K562 (cell line): Measurements from ENCODE around the gene MBD3. TPM values are rescaled to one million over a fixed set of nuclear protein-coding genes. Genes with fewer than 3 reads are reported as not detected.

ENCODE experiments used
- ARID1B ChIP-seq: fragments of 450-650 bp; IDR thresholded peaks from 2 replicates; pipeline ENCODE4 v1.6.1; 2016; ENCODE audit warnings: antibody characterized with exemption, mild to moderate bottlenecking, inconsistent platforms
- BCOR ChIP-seq: fragments of 450-650 bp; IDR thresholded peaks from 2 replicates; pipeline ENCODE4 v1.6.1; 2016
- DPF2 ChIP-seq: fragments of 450-650 bp; IDR thresholded peaks from 2 replicates; pipeline ENCODE4 v1.6.1; 2016
- GATAD2A ChIP-seq: fragments of 450-650 bp; IDR thresholded peaks from 2 replicates; pipeline ENCODE4 v1.6.1; 2017
- HLTF ChIP-seq: fragments of 450-650 bp; IDR thresholded peaks from 2 replicates; pipeline ENCODE4 v1.6.1; 2016
- MAX ChIP-seq: sonication (generic); formaldehyde crosslinking; IDR thresholded peaks from 2 replicates; pipeline ENCODE4 v1.9.0; 2022; ENCODE audit warnings: mild to moderate bottlenecking, missing genetic modification reagents
- MTA1 ChIP-seq: fragments of 450-650 bp; IDR thresholded peaks from 2 replicates; pipeline ENCODE4 v1.6.1; 2017; ENCODE audit warnings: borderline replicate concordance
- POLR2G ChIP-seq: fragments of 200-400 bp; formaldehyde crosslinking; IDR thresholded peaks from 2 replicates; pipeline ENCODE4 v1.6.1; 2017; ENCODE audit warnings: low read depth, mild to moderate bottlenecking, antibody characterized with exemption, low read length, moderate library complexity
- SMAD2 ChIP-seq: fragments of 150-350 bp; IDR thresholded peaks from 2 replicates; pipeline ENCODE4 v1.6.1; 2014; ENCODE audit warnings: low read depth, mild to moderate bottlenecking, low read length
- SMARCE1 ChIP-seq: fragments of 450-650 bp; IDR thresholded peaks from 2 replicates; pipeline ENCODE4 v1.7.1; 2016; ENCODE audit warnings: mild to moderate bottlenecking
- YBX1 ChIP-seq: fragments of 450-650 bp; IDR thresholded peaks from 2 replicates; pipeline ENCODE4 v1.7.1; 2016; ENCODE audit warnings: mild to moderate bottlenecking
- ZNF316 ChIP-seq: fragments of 450-650 bp; IDR thresholded peaks from 2 replicates; pipeline ENCODE4 v1.6.1; 2016
- ZNF407 ChIP-seq: fragments of 450-650 bp; IDR thresholded peaks from 2 replicates; pipeline ENCODE4 v1.6.1; 2016; ENCODE audit warnings: low read depth
- polyA plus RNA-seq, 8 experiments: library from polyadenylated mRNA; depleted of rRNA in 4 of 8; stranded (reverse) in 5 of 8; unstranded in 3 of 8; fragments of >200 nt; fragmentation: Nextera tagmentation in 2 of 8; fragmentation: Illumina TruSeq in 1 of 8; extraction: Ambion mirVana in 2 of 8; extraction: Trizol in 1 of 8; gene quantifications; 2 replicates each; pipeline versions ENCODE4 v1.2.1 to v1.2.3, GENCODE V29; 2011 to 2014; ENCODE audit warnings: inconsistent platforms in 1 of 8, missing spikeins in 1 of 8
- small RNA-seq: library from RNA; depleted of rRNA; stranded (forward); fragments of <200 nt; gene quantifications from one replicate; pipeline ENCODE3, GENCODE V24; 2014
- total RNA-seq, 7 experiments: library from RNA; depleted of rRNA in 6 of 7; stranded (reverse); fragments of >200 nt in 6 of 7; fragmentation: Illumina TruSeq in 2 of 7; extraction: Trizol in 2 of 7; gene quantifications; 2 replicates each; pipeline versions ENCODE4 v1.2.1 to v1.2.3, GENCODE V29; 2011 to 2021; ENCODE audit warnings: low replicate concordance in 1 of 7

The MBD3 gene
- total and polyA plus RNA-seq, 9 of the 15 experiments (the other 6 are each of a cell fraction or from before 2014, with no cell fraction given), result 0.24 to 137 (median 30.9) TPM

GRCh38 chr19:1524287-1524971, 68.2 kb downstream of the MBD3 start (continued):
- TF ChIP-seq ZNF407 (peak; percentile 54; the same call in 1 of the 2 replicates), BCOR (peak; percentile 81), POLR2G (peak; percentile 4; the same call in 1 of the 2 replicates), ARID1B (peak; percentile 43; the same call in 1 of the 2 replicates), MTA1 (no peak), MAX (CRISPR knock-in tag) (peak; percentile 65), ZNF316 (peak; percentile 11; the same call in 1 of the 2 replicates), SMARCE1 (0 out of 2 replicates have a peak, but pooled peaks have one; percentile 34), SMAD2 (no peak), HLTF (peak; percentile 74), YBX1 (0 out of 2 replicates have a peak, but pooled peaks have one; percentile 10), GATAD2A (0 out of 2 replicates have a peak, but pooled peaks have one; percentile 33), DPF2 (peak; percentile 49; the same call in 1 of the 2 replicates)

Small RNA genes lying within 50 kb of the gene (small RNA-seq; reads per million reads assigned to genes)
- not detected for gene AC005943.2
- gene RN7SL477P, result not detected
- not detected for gene RNU6-1223P

Other genes starting within 250 kb of the MBD3 start
Only the 7 nearest of the 15 such genes appear.
- gene PCSK4, start 102.5 kb downstream of the MBD3 start, total RNA-seq (2014; rRNA removed), result 2.2 and 3.4 TPM in 2 replicates
- gene PCSK4, start 102.5 kb downstream of the MBD3 start, total RNA-seq (2014; rRNA removed; fragmentation: Illumina TruSeq; extraction: Trizol), result 0.29 TPM in 2 replicates
- gene PCSK4, start 102.5 kb downstream of the MBD3 start, total RNA-seq (2015; rRNA removed; fragmentation: Illumina TruSeq; extraction: Trizol), result 1.2 and 1.5 TPM in 2 replicates
- 5.7 and 7.0 TPM in 2 replicates for gene PCSK4, start 102.5 kb downstream of the MBD3 start, total RNA-seq (2021)
- gene PCSK4, start 102.5 kb downstream of the MBD3 start, polyA plus RNA-seq (2011; rRNA removed), result 2.7 and 5.1 TPM in 2 replicates
- gene PCSK4, start 102.5 kb downstream of the MBD3 start, polyA plus RNA-seq (2014; fragmentation: Illumina TruSeq; extraction: Trizol), result 0.85 and 2.2 TPM in 2 replicates
- gene PCSK4, start 102.5 kb downstream of the MBD3 start, polyA plus RNA-seq (2014; fragmentation: Nextera tagmentation; extraction: Ambion mirVana), result under 1 TPM in 1 of 2 experiments, not detected in 1; 0.01 TPM
- 4.8 and 9.1 TPM in 2 replicates for gene PCSK4, start 102.5 kb downstream of the MBD3 start, polyA plus RNA-seq (2014; rRNA removed)
- gene REEP6, start 101.7 kb downstream of the MBD3 start, total RNA-seq (2014; rRNA removed), result 22.1 and 31.4 TPM in 2 replicates
- 5.7 and 7.8 TPM in 2 replicates for gene REEP6, start 101.7 kb downstream of the MBD3 start, total RNA-seq (2014; rRNA removed; fragmentation: Illumina TruSeq; extraction: Trizol)
- gene REEP6, start 101.7 kb downstream of the MBD3 start, total RNA-seq (2015; rRNA removed; fragmentation: Illumina TruSeq; extraction: Trizol), result 12.2 and 14.5 TPM in 2 replicates
- 64.2 and 66.3 TPM in 2 replicates for gene REEP6, start 101.7 kb downstream of the MBD3 start, total RNA-seq (2021)
- 18.4 and 36.3 TPM in 2 replicates for gene REEP6, start 101.7 kb downstream of the MBD3 start, polyA plus RNA-seq (2011; rRNA removed)
- gene REEP6, start 101.7 kb downstream of the MBD3 start, polyA plus RNA-seq (2014; fragmentation: Illumina TruSeq; extraction: Trizol), result 12.7 and 36.9 TPM in 2 replicates
- 1 to 10 TPM; 1.2 to 1.9 TPM for gene REEP6, start 101.7 kb downstream of the MBD3 start, polyA plus RNA-seq (2014; fragmentation: Nextera tagmentation; extraction: Ambion mirVana)
- gene REEP6, start 101.7 kb downstream of the MBD3 start, polyA plus RNA-seq (2014; rRNA removed), result 31.8 and 34.1 TPM in 2 replicates
- 3.0 and 4.7 TPM in 2 replicates for gene ADAMTSL5, start 79.8 kb downstream of the MBD3 start, total RNA-seq (2014; rRNA removed)
- 1.2 and 1.8 TPM in 2 replicates for gene ADAMTSL5, start 79.8 kb downstream of the MBD3 start, total RNA-seq (2014; rRNA removed; fragmentation: Illumina TruSeq; extraction: Trizol)
- gene ADAMTSL5, start 79.8 kb downstream of the MBD3 start, total RNA-seq (2015; rRNA removed; fragmentation: Illumina TruSeq; extraction: Trizol), result 2.0 and 2.8 TPM in 2 replicates
- 9.4 and 11.6 TPM in 2 replicates for gene ADAMTSL5, start 79.8 kb downstream of the MBD3 start, total RNA-seq (2021)
- gene ADAMTSL5, start 79.8 kb downstream of the MBD3 start, polyA plus RNA-seq (2011; rRNA removed), result 4.4 and 6.3 TPM in 2 replicates
- 4.1 and 5.0 TPM in 2 replicates for gene ADAMTSL5, start 79.8 kb downstream of the MBD3 start, polyA plus RNA-seq (2014; fragmentation: Illumina TruSeq; extraction: Trizol)
- gene ADAMTSL5, start 79.8 kb downstream of the MBD3 start, polyA plus RNA-seq (2014; fragmentation: Nextera tagmentation; extraction: Ambion mirVana), result 1 to 10 TPM; 1.0 to 1.3 TPM
- 8.4 and 9.8 TPM in 2 replicates for gene ADAMTSL5, start 79.8 kb downstream of the MBD3 start, polyA plus RNA-seq (2014; rRNA removed)
- gene PLK5, start 68.8 kb downstream of the MBD3 start, total RNA-seq (2014; rRNA removed), result 0.12 and 0.23 TPM in 2 replicates
- gene PLK5, start 68.8 kb downstream of the MBD3 start, total RNA-seq (2014; rRNA removed; fragmentation: Illumina TruSeq; extraction: Trizol), result not detected in 2 replicates
- gene PLK5, start 68.8 kb downstream of the MBD3 start, total RNA-seq (2015; rRNA removed; fragmentation: Illumina TruSeq; extraction: Trizol), result not detected in 2 replicates
- 0.16 TPM in 1 of 2 replicates, not detected in the other for gene PLK5, start 68.8 kb downstream of the MBD3 start, total RNA-seq (2021)
- 0.04 and 0.08 TPM in 2 replicates for gene PLK5, start 68.8 kb downstream of the MBD3 start, polyA plus RNA-seq (2011; rRNA removed)
- not detected in 2 replicates for gene PLK5, start 68.8 kb downstream of the MBD3 start, polyA plus RNA-seq (2014; fragmentation: Illumina TruSeq; extraction: Trizol)
- gene PLK5, start 68.8 kb downstream of the MBD3 start, polyA plus RNA-seq (2014; fragmentation: Nextera tagmentation; extraction: Ambion mirVana), result not detected
- gene PLK5, start 68.8 kb downstream of the MBD3 start, polyA plus RNA-seq (2014; rRNA removed), result 0.07 and 0.27 TPM in 2 replicates
- 39.3 and 48.8 TPM in 2 replicates for gene MEX3D, start 24.5 kb downstream of the MBD3 start, total RNA-seq (2014; rRNA removed)
- 5.7 and 6.5 TPM in 2 replicates for gene MEX3D, start 24.5 kb downstream of the MBD3 start, total RNA-seq (2014; rRNA removed; fragmentation: Illumina TruSeq; extraction: Trizol)
- 9.5 and 9.8 TPM in 2 replicates for gene MEX3D, start 24.5 kb downstream of the MBD3 start, total RNA-seq (2015; rRNA removed; fragmentation: Illumina TruSeq; extraction: Trizol)
- 34.0 and 35.9 TPM in 2 replicates for gene MEX3D, start 24.5 kb downstream of the MBD3 start, total RNA-seq (2021)
- 2.6 and 3.3 TPM in 2 replicates for gene MEX3D, start 24.5 kb downstream of the MBD3 start, polyA plus RNA-seq (2011; rRNA removed)
- 2.6 and 4.4 TPM in 2 replicates for gene MEX3D, start 24.5 kb downstream of the MBD3 start, polyA plus RNA-seq (2014; fragmentation: Illumina TruSeq; extraction: Trizol)
- gene MEX3D, start 24.5 kb downstream of the MBD3 start, polyA plus RNA-seq (2014; fragmentation: Nextera tagmentation; extraction: Ambion mirVana), result 1 to 10 TPM; 1.7 to 1.9 TPM
- gene MEX3D, start 24.5 kb downstream of the MBD3 start, polyA plus RNA-seq (2014; rRNA removed), result 11.6 and 11.9 TPM in 2 replicates
- gene UQCR11, start 12.6 kb upstream of the MBD3 start, total RNA-seq (2014; rRNA removed), result 203 and 259 TPM in 2 replicates
- gene UQCR11, start 12.6 kb upstream of the MBD3 start, total RNA-seq (2014; rRNA removed; fragmentation: Illumina TruSeq; extraction: Trizol), result 62.7 and 65.9 TPM in 2 replicates
- 94.2 and 104 TPM in 2 replicates for gene UQCR11, start 12.6 kb upstream of the MBD3 start, total RNA-seq (2015; rRNA removed; fragmentation: Illumina TruSeq; extraction: Trizol)
- gene UQCR11, start 12.6 kb upstream of the MBD3 start, total RNA-seq (2021), result 355 and 411 TPM in 2 replicates
- 390 and 494 TPM in 2 replicates for gene UQCR11, start 12.6 kb upstream of the MBD3 start, polyA plus RNA-seq (2011; rRNA removed)
- gene UQCR11, start 12.6 kb upstream of the MBD3 start, polyA plus RNA-seq (2014; fragmentation: Illumina TruSeq; extraction: Trizol), result 57.6 and 122 TPM in 2 replicates
- 100 to 1,000 TPM; 225 to 394 TPM for gene UQCR11, start 12.6 kb upstream of the MBD3 start, polyA plus RNA-seq (2014; fragmentation: Nextera tagmentation; extraction: Ambion mirVana)
- 329 and 366 TPM in 2 replicates for gene UQCR11, start 12.6 kb upstream of the MBD3 start, polyA plus RNA-seq (2014; rRNA removed)
- 201 and 273 TPM in 2 replicates for gene TCF3, start 59.8 kb upstream of the MBD3 start, total RNA-seq (2014; rRNA removed)
- gene TCF3, start 59.8 kb upstream of the MBD3 start, total RNA-seq (2014; rRNA removed; fragmentation: Illumina TruSeq; extraction: Trizol), result 34.6 and 36.1 TPM in 2 replicates
- 84.0 and 96.5 TPM in 2 replicates for gene TCF3, start 59.8 kb upstream of the MBD3 start, total RNA-seq (2015; rRNA removed; fragmentation: Illumina TruSeq; extraction: Trizol)
- gene TCF3, start 59.8 kb upstream of the MBD3 start, total RNA-seq (2021), result 229 and 259 TPM in 2 replicates
- gene TCF3, start 59.8 kb upstream of the MBD3 start, polyA plus RNA-seq (2011; rRNA removed), result 61.7 and 62.0 TPM in 2 replicates
- gene TCF3, start 59.8 kb upstream of the MBD3 start, polyA plus RNA-seq (2014; fragmentation: Illumina TruSeq; extraction: Trizol), result 84.9 and 128 TPM in 2 replicates
- gene TCF3, start 59.8 kb upstream of the MBD3 start, polyA plus RNA-seq (2014; fragmentation: Nextera tagmentation; extraction: Ambion mirVana), result 1 to 10 TPM; 5.6 to 5.7 TPM
- 171 and 173 TPM in 2 replicates for gene TCF3, start 59.8 kb upstream of the MBD3 start, polyA plus RNA-seq (2014; rRNA removed)